Choroid plexus epithelial cell (primary cell): Measurements from ENCODE around the gene GUCY1A1.
A peak's percentile ranks its signal among the peaks of the same experiment; 100 is the strongest.

ENCODE experiments used
- DNase-seq: peaks from one replicate; pipeline ENCODE4 v3.0.0-alpha.2; 2010; ENCODE audit warnings: low read depth
- H3K4me3 ChIP-seq: 2 replicates; pipeline ENCODE4 v1.5.1; 2011; ENCODE audit warnings: low read depth, mild to moderate bottlenecking, control low read depth, low read length, moderate library complexity
- TF ChIP-seq, protein P1 (sequence below): conservative IDR thresholded peaks from 2 replicates; pipeline ENCODE4 v1.5.1; 2011; ENCODE audit warnings: low read depth, mild to moderate bottlenecking, control low read depth, inconsistent platforms, low read length, moderate library complexity

The GUCY1A1 gene

DNA sequence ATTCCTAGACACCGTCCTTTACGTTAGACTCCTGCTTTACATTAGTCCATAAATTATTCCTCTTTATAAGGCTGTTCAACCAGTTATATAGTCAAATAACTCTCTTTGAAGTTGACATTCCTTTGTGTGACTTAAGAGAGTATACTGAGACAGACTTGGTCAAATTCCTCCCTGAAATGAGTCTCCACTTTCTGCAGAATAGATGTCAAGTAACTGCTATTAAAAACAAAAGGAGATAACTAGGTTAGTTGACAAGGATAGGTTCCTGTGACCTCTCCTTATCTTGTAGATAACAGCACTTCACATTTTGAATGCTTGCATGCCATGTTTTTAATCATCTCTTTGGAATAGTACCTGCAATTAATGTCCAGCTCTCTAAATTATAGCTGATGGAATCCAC, 5.7 kb downstream of the GUCY1A1 start:
- no peak overlapping the region for H3K4me3 ChIP-seq
- TF ChIP-seq, protein P1, sequence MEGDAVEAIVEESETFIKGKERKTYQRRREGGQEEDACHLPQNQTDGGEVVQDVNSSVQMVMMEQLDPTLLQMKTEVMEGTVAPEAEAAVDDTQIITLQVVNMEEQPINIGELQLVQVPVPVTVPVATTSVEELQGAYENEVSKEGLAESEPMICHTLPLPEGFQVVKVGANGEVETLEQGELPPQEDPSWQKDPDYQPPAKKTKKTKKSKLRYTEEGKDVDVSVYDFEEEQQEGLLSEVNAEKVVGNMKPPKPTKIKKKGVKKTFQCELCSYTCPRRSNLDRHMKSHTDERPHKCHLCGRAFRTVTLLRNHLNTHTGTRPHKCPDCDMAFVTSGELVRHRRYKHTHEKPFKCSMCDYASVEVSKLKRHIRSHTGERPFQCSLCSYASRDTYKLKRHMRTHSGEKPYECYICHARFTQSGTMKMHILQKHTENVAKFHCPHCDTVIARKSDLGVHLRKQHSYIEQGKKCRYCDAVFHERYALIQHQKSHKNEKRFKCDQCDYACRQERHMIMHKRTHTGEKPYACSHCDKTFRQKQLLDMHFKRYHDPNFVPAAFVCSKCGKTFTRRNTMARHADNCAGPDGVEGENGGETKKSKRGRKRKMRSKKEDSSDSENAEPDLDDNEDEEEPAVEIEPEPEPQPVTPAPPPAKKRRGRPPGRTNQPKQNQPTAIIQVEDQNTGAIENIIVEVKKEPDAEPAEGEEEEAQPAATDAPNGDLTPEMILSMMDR = no peak
- DNase-seq = no peak

- TF ChIP-seq, protein P1 = no peak
- no peak overlapping the region for H3K4me3 ChIP-seq
- DNase-seq = no peak
Observed at GRCh38 chr4:155673453-155673979, 6.9 kb downstream of the GUCY1A1 start.

GRCh38 chr4:155674669-155675071, 8.0 kb downstream of the GUCY1A1 start:
- DNase-seq = no peak
- H3K4me3 ChIP-seq = no peak overlapping the region
- TF ChIP-seq, protein P1 = no peak

- no peak for DNase-seq
Observed at GRCh38 chr4:155675709-155676429, 9.2 kb downstream of the GUCY1A1 start.

GRCh38 chr4:155676430-155676825, 9.8 kb downstream of the GUCY1A1 start:
- TF ChIP-seq, protein P1 = no peak
- no peak for DNase-seq
- no peak overlapping the region for H3K4me3 ChIP-seq

More at GRCh38 chr4:155675709-155676429, 9.2 kb downstream of the GUCY1A1 start:
- TF ChIP-seq, protein P1 = no peak
- H3K4me3 ChIP-seq = no peak overlapping the region

DNA sequence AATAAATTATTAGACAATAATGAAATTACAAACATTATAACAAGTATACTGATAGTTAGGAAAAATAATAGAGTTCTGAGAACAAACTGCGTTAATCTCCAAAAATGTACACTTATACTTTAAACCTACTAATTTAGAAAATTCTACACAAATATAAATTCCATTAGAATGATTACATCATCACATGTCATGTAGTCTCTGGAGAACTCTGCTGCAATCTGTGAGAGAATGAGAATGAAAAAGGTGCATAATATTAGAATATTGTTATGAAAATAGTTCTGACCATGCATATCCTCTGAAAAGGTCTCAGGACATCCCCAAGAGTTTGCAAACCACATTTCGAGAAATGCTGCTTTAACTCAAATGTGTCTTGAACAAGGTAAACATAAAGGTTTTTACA, 11.4 kb downstream of the GUCY1A1 start:
- no peak for DNase-seq
- TF ChIP-seq, protein P1 = no peak
- H3K4me3 ChIP-seq = no peak overlapping the region

DNA sequence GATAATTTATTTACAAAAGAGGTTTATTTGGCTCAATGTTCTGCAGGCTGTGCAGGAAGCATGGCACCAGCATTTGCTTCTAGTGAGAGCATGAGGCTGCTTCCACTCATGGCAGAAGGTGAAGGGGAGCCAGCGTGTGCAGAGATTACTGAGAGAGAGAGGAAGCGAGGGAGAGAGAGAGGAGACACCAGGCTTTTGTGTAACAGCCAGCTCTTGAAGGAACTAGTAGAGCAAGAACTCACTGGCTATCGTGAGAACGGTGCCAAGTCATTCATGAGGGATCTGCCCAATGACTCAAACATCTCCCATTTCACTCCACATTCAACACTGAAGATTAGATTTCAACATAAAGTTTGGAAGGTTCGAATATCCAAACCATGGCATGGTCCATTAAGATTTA, 12.7 kb downstream of the GUCY1A1 start:
- H3K4me3 ChIP-seq = no peak overlapping the region
- peak; percentile 8 for DNase-seq
- TF ChIP-seq, protein P1 = no peak
